ENCODE results near the gene MYO1H. TPM values are rescaled to one million over a fixed set of nuclear protein-coding genes. Genes with fewer than 3 reads are reported as not detected.

Gene MYO1H
- total and polyA plus RNA-seq, 2 of the 8 experiments (the other 6 are each of a cell fraction or from before 2014, with no cell fraction given) = 0.03 TPM; not detected in 1

GRCh38 chr12:109466821-109467220, 119.1 kb downstream of the MYO1H start:
- H3K4me2 ChIP-seq (ENCODE audit: insufficient read depth in 1 of 2, low read depth in 2 of 2, low read length in 2 of 2) = no peak overlapping the region
- no peaks in the 10 kb centered on the region for H3K9me3 ChIP-seq (ENCODE audit: insufficient read depth in 2 of 2, low read depth in 1 of 2, low read length in 1 of 2)
- H2BK12ac ChIP-seq (ENCODE audit: low read depth, low read length) = no peak overlapping the region
- no peak overlapping the region for H2BK20ac ChIP-seq (ENCODE audit: low read length)
- no peak overlapping the region for H3K18ac ChIP-seq (ENCODE audit: extremely low read depth, low read length)
- no peak overlapping the region for H3K14ac ChIP-seq (ENCODE audit: insufficient read length)
- peaks cover 18 to 30% (median 20%) of the 10 kb centered on the region in 4 experiments for H3K4me1 ChIP-seq (replicated peaks in 1 of 4; ENCODE audit: control insufficient read depth in 3 of 4, insufficient read depth in 4 of 4, low read length in 3 of 4)
- H3K27ac ChIP-seq (ENCODE audit: low read depth, low read length) = no peak overlapping the region
- peaks cover 4 to 23% (median 9%) of the 10 kb centered on the region in 4 experiments; a peak in 7 of 8 replicates for H3K36me3 ChIP-seq (ENCODE audit: control insufficient read depth in 2 of 4, insufficient read depth in 4 of 4, low read length in 3 of 4)
- peaks cover 13 to 96% of the 10 kb centered on the region in 2 experiments for H3K79me2 ChIP-seq (ENCODE audit: control insufficient read depth in 1 of 2, insufficient read depth in 2 of 2, low read length in 2 of 2)
- ChIA-PET POLR2A (ENCODE audit: partially characterized antibody) (interaction anchor here (2.4 to 4.6 kb wide), 2 partner anchors 6 to 13 kb away, joined by 8 to 25 read pairs; no protein-coding TSS in a partner anchor), CTCF (ENCODE audit: partially characterized antibody) (interaction anchor here (1.3 to 19.5 kb wide), 3 partner anchors 9 to 35 kb away, joined by 5 to 245 read pairs (median 8); no protein-coding TSS in a partner anchor)
- no peak overlapping the region for H2BK5ac ChIP-seq (ENCODE audit: low read depth, low read length)
- H4K20me1 ChIP-seq (replicated peaks in 1 of 2; ENCODE audit: control insufficient read depth in 1 of 2, insufficient read depth in 2 of 2, low read length in 2 of 2) = peaks cover 5 to 24% of the 10 kb centered on the region in 2 experiments
- peaks cover 30% of the 10 kb centered on the region for H3K79me1 ChIP-seq (ENCODE audit: low read depth, low read length)
- no peak overlapping the region for H4K5ac ChIP-seq (ENCODE audit: insufficient read length, low read depth, low read length)
- no peak overlapping the region for H2BK120ac ChIP-seq (replicated peaks; ENCODE audit: low read depth, low read length)
- no peak overlapping the region for H2AK5ac ChIP-seq (ENCODE audit: low read depth, low read length)
- TF ChIP-seq HDAC6 (IDR thresholded peaks at IDR 0.05; ENCODE audit: low read depth, low read length) (no peak), CREB1 (IDR thresholded peaks at IDR 0.05) (no peak), CBX8 (IDR thresholded peaks at IDR 0.05; ENCODE audit: borderline replicate concordance, low read depth, low read length) (no peak), NRF1 (IDR thresholded peaks at IDR 0.05; ENCODE audit: low read depth, low read length) (no peak), POLR2A (IDR thresholded peaks at IDR 0.05; ENCODE audit: control extremely low read depth in 1 of 2, low read depth in 2 of 2, low read length in 2 of 2) (no peak)
- H3K56ac ChIP-seq (replicated peaks; ENCODE audit: insufficient read length, low read depth, low read length) = no peak overlapping the region
- H3K4me3 ChIP-seq (ENCODE audit: extremely low read depth in 1 of 4, insufficient read depth in 2 of 4, low read depth in 3 of 4, low read length in 4 of 4) = no peak overlapping the region
- FAIRE-seq (no peak), DNase-seq (ENCODE audit: low read depth in 1 of 2, low spot score in 2 of 2) (no peak)
- WGBS, 2 experiments (ENCODE audit: extremely low coverage in 1 of 2, insufficient coverage in 1 of 2, insufficient read length in 1 of 2, insufficient replicate concordance in 2 of 2, low coverage in 1 of 2, low lambda C conversion rate in 2 of 2, missing lambda C conversion rate in 1 of 2) = 87% methylated on average over 3 of the region's 3 CpGs; no CpG with 5 or more reads in 1 of the 2 experiments
- no peak overlapping the region for H2AFZ ChIP-seq (ENCODE audit: low read length)
- H2BK15ac ChIP-seq (ENCODE audit: low read length) = no peak overlapping the region
- H3K27me3 ChIP-seq (replicated peaks in 1 of 4; ENCODE audit: control insufficient read depth in 3 of 4, extremely low read depth in 1 of 4, insufficient read depth in 3 of 4, low read length in 3 of 4) = no peaks in the 10 kb centered on the region
- no peak overlapping the region for H3K9ac ChIP-seq (replicated peaks in 1 of 4; ENCODE audit: extremely low read depth in 1 of 4, low read depth in 3 of 4, low read length in 3 of 4)
- H4K8ac ChIP-seq (ENCODE audit: extremely low read depth, insufficient read depth, low read length) = no peak overlapping the region
- no peak overlapping the region for H3K23ac ChIP-seq (ENCODE audit: insufficient read length)
- H4K91ac ChIP-seq (replicated peaks; ENCODE audit: insufficient read length, low read length) = no peak overlapping the region
- no peaks in the 10 kb centered on the region for H3K23me2 ChIP-seq (ENCODE audit: low read depth, low read length)
- H3K4ac ChIP-seq (replicated peaks; ENCODE audit: insufficient read length, low read depth, low read length) = no peak overlapping the region
